Breast epithelium (tissue), 4 donors: ENCODE data around the gene ALG8. TPM values are rescaled to one million over a fixed set of nuclear protein-coding genes. Genes with fewer than 3 reads are reported as not detected.
"Not testable (repeated sequence)": the region's sequence is repeated elsewhere in the genome, so short reads cannot be mapped to it uniquely, and the experiment has no call there.

ENCODE experiments used
- DNase-seq, 2 donors: peaks; one replicate each; pipeline ENCODE4 v3.0.0-alpha.2; 2019; ENCODE audit warnings: low spot score in 2 of 2
- H3K27ac ChIP-seq, 2 donors: fragments of 200-600 bp; sonication (generic) in 1 of 2; one replicate each; pipeline ENCODE4 v1.5.1; 2016 to 2019; ENCODE audit warnings: mild to moderate bottlenecking in 1 of 2
- H3K27me3 ChIP-seq, 2 donors: fragments of 200-600 bp; sonication (generic) in 1 of 2; one replicate each; pipeline versions ENCODE4 v1.5.1 to v1.6.0; 2017 to 2019; ENCODE audit warnings: control low read depth in 1 of 2, mild to moderate bottlenecking in 1 of 2
- H3K36me3 ChIP-seq: fragments of 200-600 bp; one replicate; pipeline ENCODE4 v1.5.1; 2019
- H3K4me1 ChIP-seq, 2 donors: fragments of 200-600 bp; sonication (generic); one replicate each; pipeline ENCODE4 v1.5.1; 2016 to 2019; ENCODE audit warnings: control low read depth in 1 of 2
- H3K4me3 ChIP-seq, 3 donors: fragments of 200-600 bp; sonication (generic); 1 replicate in 2 of 3; 2 replicates in 1 of 3; pipeline ENCODE4 v1.5.1; 2016 to 2019; ENCODE audit warnings: mild to moderate bottlenecking in 3 of 3, moderate library complexity in 2 of 3
- H3K9me3 ChIP-seq, 2 donors: fragments of 200-600 bp; sonication (generic) in 1 of 2; one replicate each; pipeline ENCODE4 v1.5.1; 2016 to 2019; ENCODE audit warnings: control low read depth in 1 of 2
- POLR2A ChIP-seq: fragments of 450-650 bp; IDR thresholded peaks from one replicate; pipeline ENCODE4 v1.6.1; 2016; ENCODE audit warnings: antibody characterized with exemption, mild to moderate bottlenecking, moderate library complexity
- POLR2AphosphoS5 ChIP-seq, 3 donors: sonication (generic); formaldehyde crosslinking; IDR thresholded peaks; one replicate each; pipeline ENCODE4 v1.6.1; 2017; ENCODE audit warnings: antibody characterized with exemption in 3 of 3
- intact Hi-C: fragments of 100-400 bp; cut with DNase I; formaldehyde crosslinking; loops from one replicate; pipeline ENCODE4 v1.15.1; 2023; ENCODE audit warnings: low total_unique reads
- total RNA-seq, 3 donors: library from RNA; depleted of rRNA; stranded (reverse); fragments of >200 nt; gene quantifications; one replicate each; pipeline ENCODE4 v1.1.0, GENCODE V29; 2016
- TF ChIP-seq, protein P1 (sequence below), 3 donors: fragments of 450-650 bp; IDR thresholded peaks; one replicate each; pipeline ENCODE4 v1.5.1; 2016 to 2017; ENCODE audit warnings: antibody characterized with exemption in 3 of 3, mild to moderate bottlenecking in 3 of 3, moderate library complexity in 3 of 3

Gene ALG8
- total RNA-seq, 3 donors from 2014 or later, result 25.9 to 46.8 (median 36.7) TPM

DNA sequence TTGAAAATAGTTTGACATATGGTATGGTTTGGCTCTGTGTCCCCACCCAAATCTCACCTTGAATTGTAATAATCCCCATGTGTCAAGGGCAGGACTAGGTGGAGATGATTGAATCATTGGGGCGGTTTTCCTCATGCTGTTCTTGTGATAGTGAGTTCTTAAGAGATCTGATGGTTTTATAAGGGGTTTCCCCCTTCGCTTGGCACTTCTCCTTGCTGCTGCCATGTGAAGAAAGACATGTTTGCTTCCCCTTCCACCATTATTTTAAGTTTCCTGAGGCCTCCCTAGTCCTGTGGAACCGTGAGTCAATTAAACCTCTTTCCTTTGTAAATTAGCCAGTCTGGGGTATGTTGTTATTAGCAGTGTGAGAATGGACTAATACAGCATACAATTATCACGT is 41.3 kb upstream of the ALG8 start:
- H3K9me3 ChIP-seq, result no peaks in the 10 kb centered on the region
- H3K27me3 ChIP-seq, result no peaks in the 10 kb centered on the region
- intact Hi-C loops, result no loop called here
- H3K36me3 ChIP-seq, result no peaks in the 10 kb centered on the region
- DNase-seq, result no peak
- H3K27ac ChIP-seq, result no peak overlapping the region
- H3K4me3 ChIP-seq, result no peak overlapping the region
- no peaks in the 10 kb centered on the region for H3K4me1 ChIP-seq
- TF ChIP-seq POLR2AphosphoS5 (IDR thresholded peaks at IDR 0.05) (no peak), POLR2A (no peak)
- TF ChIP-seq, protein P1, sequence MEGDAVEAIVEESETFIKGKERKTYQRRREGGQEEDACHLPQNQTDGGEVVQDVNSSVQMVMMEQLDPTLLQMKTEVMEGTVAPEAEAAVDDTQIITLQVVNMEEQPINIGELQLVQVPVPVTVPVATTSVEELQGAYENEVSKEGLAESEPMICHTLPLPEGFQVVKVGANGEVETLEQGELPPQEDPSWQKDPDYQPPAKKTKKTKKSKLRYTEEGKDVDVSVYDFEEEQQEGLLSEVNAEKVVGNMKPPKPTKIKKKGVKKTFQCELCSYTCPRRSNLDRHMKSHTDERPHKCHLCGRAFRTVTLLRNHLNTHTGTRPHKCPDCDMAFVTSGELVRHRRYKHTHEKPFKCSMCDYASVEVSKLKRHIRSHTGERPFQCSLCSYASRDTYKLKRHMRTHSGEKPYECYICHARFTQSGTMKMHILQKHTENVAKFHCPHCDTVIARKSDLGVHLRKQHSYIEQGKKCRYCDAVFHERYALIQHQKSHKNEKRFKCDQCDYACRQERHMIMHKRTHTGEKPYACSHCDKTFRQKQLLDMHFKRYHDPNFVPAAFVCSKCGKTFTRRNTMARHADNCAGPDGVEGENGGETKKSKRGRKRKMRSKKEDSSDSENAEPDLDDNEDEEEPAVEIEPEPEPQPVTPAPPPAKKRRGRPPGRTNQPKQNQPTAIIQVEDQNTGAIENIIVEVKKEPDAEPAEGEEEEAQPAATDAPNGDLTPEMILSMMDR (IDR thresholded peaks at IDR 0.05), result no peak

DNA sequence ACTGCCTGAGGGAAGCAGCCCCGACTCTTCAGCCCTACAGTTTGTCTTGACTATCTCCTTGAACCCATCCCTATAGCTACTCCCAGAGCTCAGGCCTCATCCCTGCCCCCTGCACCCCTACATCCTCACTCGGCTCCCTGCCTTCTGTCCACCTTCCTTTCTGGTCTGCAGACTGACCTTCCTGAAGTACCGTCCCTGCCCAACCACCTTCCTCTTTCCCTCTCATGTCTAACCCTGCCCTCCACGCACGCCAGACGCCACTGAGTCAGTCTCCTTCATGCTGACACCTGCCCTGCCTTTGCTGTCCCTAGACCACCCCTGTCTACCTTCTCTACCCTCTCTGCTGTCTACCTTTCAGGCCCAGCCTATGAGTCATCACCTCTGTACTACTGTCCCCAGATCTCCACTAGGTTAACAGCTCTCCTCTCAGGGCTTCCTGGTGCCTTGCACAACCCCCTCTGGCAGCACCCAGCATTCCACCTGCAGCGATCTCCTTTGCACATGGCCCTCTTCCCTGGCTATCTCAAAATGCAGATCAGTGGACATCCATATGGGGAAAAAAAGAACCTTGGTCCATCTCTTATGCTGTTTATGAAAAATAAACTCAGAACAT is 40.1 kb upstream of the ALG8 start:
- Histone ChIP-seq H3K4me3 (no peak overlapping the region), H3K27me3 (no peaks in the 10 kb centered on the region), H3K27ac (no peak overlapping the region), H3K4me1 (no peaks in the 10 kb centered on the region), H3K36me3 (no peaks in the 10 kb centered on the region), H3K9me3 (no peaks in the 10 kb centered on the region)
- intact Hi-C loops, result no loop called here
- TF ChIP-seq POLR2AphosphoS5 (IDR thresholded peaks at IDR 0.05) (no peak), POLR2A (no peak)
- TF ChIP-seq, protein P1 (IDR thresholded peaks at IDR 0.05), result no peak
- no peak for DNase-seq

DNA sequence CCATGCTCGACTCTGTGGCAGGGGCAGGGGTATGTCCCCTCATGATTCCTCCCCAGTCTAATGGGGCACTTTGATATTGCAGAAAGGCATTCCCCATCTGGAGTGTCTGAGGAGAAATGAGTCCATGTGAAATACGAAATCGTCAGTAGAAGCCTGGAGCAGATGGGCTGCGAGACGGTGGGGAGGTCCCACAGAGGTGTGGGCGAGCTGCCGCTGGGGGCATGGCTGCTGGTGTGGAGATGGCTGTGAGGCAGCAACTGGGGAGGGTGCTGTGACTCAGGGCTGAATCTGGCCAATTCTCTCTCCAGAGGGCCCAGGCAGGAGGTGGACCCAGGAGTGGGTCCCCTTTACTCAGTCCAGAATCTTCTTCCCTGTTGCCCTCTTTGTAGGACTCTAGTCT is 37.8 kb upstream of the ALG8 start:
- H3K27me3 ChIP-seq, result no peaks in the 10 kb centered on the region
- intact Hi-C loops, result no loop called here
- no peaks in the 10 kb centered on the region for H3K4me1 ChIP-seq
- H3K9me3 ChIP-seq, result no peaks in the 10 kb centered on the region
- TF ChIP-seq POLR2A, result no peak
- no peak for TF ChIP-seq POLR2AphosphoS5 (IDR thresholded peaks at IDR 0.05)
- TF ChIP-seq, protein P1 (IDR thresholded peaks at IDR 0.05), result no peak
- no peak overlapping the region for H3K27ac ChIP-seq
- no peak for DNase-seq
- no peaks in the 10 kb centered on the region for H3K36me3 ChIP-seq
- no peak overlapping the region for H3K4me3 ChIP-seq

DNA sequence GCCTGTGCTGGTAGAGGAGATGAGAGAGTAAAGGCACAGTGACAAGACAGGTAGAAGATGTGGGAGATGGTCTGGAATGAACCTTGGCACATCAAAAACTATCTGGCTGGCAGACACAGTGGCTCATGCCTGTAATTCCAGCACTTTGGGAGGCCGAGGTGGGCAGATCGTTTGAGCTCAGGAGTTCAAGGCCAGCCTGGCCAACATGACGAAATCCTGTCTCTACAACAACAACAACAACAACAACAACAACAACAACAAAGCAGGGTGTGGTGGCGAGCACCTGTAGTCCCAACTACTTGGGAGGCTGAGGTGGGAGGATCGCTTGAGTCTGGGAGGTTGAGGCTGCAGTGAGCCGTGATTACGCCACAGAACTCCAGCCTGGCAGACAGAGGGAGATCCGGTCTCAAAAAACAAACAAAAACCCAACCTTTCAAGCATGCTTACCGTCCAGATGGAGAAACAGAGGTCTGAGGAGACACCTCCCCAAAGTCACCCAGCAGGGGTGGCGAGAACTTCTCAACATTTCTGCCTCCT is 37.2 kb upstream of the ALG8 start:
- no peak for TF ChIP-seq POLR2AphosphoS5 (IDR thresholded peaks at IDR 0.05)
- no peak for TF ChIP-seq POLR2A
- TF ChIP-seq, protein P1 (IDR thresholded peaks at IDR 0.05), result no peak
- no peaks in the 10 kb centered on the region for H3K9me3 ChIP-seq
- DNase-seq, result no peak
- intact Hi-C loops, result no loop called here
- no peak overlapping the region for H3K4me3 ChIP-seq
- H3K4me1 ChIP-seq, result no peaks in the 10 kb centered on the region
- no peaks in the 10 kb centered on the region for H3K36me3 ChIP-seq
- no peak overlapping the region for H3K27ac ChIP-seq
- H3K27me3 ChIP-seq, result no peaks in the 10 kb centered on the region

DNA sequence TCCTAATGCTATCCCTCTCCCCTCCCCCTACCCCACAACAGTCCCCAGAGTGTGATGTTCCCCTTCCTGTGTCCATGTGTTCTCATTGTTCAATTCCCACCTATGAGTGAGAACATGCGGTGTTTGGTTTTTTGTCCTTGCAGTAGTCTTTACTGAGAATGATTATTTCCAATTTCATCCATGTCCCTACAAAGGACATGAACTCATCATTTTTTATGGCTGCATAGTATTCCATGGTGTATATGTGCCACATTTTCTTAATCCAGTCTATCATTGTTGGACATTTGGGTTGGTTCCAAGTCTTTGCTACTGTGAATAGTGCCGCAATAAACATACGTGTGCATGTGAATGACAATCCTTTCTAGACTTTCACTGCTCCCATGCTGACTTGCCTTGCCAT is 36.4 kb upstream of the ALG8 start:
- H3K4me3 ChIP-seq, H3K4me1 ChIP-seq, intact Hi-C loops, DNase-seq, H3K27me3 ChIP-seq, H3K27ac ChIP-seq, H3K9me3 ChIP-seq, H3K36me3 ChIP-seq: not testable (repeated sequence)
